DOHH2 (cell line): Measurements from ENCODE around the gene HDDC3.
"Not testable (repeated sequence)": the region's sequence is repeated elsewhere in the genome, so short reads cannot be mapped to it uniquely, and the experiment has no call there.

Source experiments
- H3F3A ChIP-seq: fragments of 200-600 bp; sonication (generic), shearing (Covaris generic); 2 replicates; pipeline ENCODE4 v1.6.0; 2016; ENCODE audit warnings: antibody characterized with exemption, mild to moderate bottlenecking; ENCODE audit not compliant: control insufficient read depth, insufficient read depth
- H3K27ac ChIP-seq: fragments of 200-600 bp; sonication (generic); 2 replicates; pipeline ENCODE4 v1.5.1; 2014; ENCODE audit warnings: low read depth, mild to moderate bottlenecking, low read length, moderate library complexity
- H3K27me3 ChIP-seq: fragments of 200-600 bp; sonication (generic); 2 replicates; pipeline ENCODE4 v1.6.1; 2014; ENCODE audit warnings: mild to moderate bottlenecking, low read length, mixed read lengths; ENCODE audit not compliant: control insufficient read depth
- H3K36me3 ChIP-seq: fragments of 200-600 bp; sonication (generic); 2 replicates; pipeline ENCODE4 v1.6.1; 2014; ENCODE audit warnings: mild to moderate bottlenecking, low read length, moderate library complexity, mixed read lengths; ENCODE audit not compliant: control insufficient read depth
- H3K4me1 ChIP-seq: fragments of 200-600 bp; sonication (generic); 2 replicates; pipeline ENCODE4 v1.6.1; 2014; ENCODE audit warnings: mild to moderate bottlenecking, low read length, mixed read lengths; ENCODE audit not compliant: control insufficient read depth
- H3K4me2 ChIP-seq: fragments of 200-600 bp; sonication (generic); 2 replicates; pipeline ENCODE4 v1.6.0; 2014; ENCODE audit warnings: mild to moderate bottlenecking, low read length, moderate library complexity
- H3K4me3 ChIP-seq: fragments of 200-600 bp; sonication (generic); 2 replicates; pipeline ENCODE4 v1.5.1; 2014; ENCODE audit warnings: mild to moderate bottlenecking, low read length, mixed read lengths
- H3K79me2 ChIP-seq: fragments of 200-600 bp; sonication (generic); 2 replicates; pipeline ENCODE4 v1.6.1; 2014; ENCODE audit warnings: mild to moderate bottlenecking, low read length, mixed read lengths; ENCODE audit not compliant: control insufficient read depth
- H3K9me2 ChIP-seq: fragments of 200-600 bp; sonication (generic); replicated peaks from 2 replicates; pipeline ENCODE4 v1.6.1; 2014; ENCODE audit warnings: mild to moderate bottlenecking, low read length, mixed read lengths; ENCODE audit not compliant: control insufficient read depth
- H3K9me3 ChIP-seq: fragments of 200-600 bp; sonication (generic); 2 replicates; pipeline ENCODE4 v1.6.1; 2014; ENCODE audit warnings: antibody characterized with exemption, low read length, mixed read lengths; ENCODE audit not compliant: control insufficient read depth, insufficient read depth
- H4K20me1 ChIP-seq: fragments of 200-600 bp; sonication (generic); 2 replicates; pipeline ENCODE4 v1.6.0; 2014; ENCODE audit warnings: low read depth, mild to moderate bottlenecking, antibody characterized with exemption, low read length, moderate library complexity; ENCODE audit not compliant: control insufficient read depth, insufficient read depth
- CTCF ChIP-seq: fragments of 200-600 bp; sonication (generic); IDR thresholded peaks from one replicate; pipeline ENCODE4 v1.5.1; 2014; ENCODE audit warnings: antibody characterized with exemption, mild to moderate bottlenecking, low read depth, low read length; ENCODE audit not compliant: poor library complexity, severe bottlenecking
- EZH2phosphoT487 ChIP-seq: fragments of 200-600 bp; sonication (generic); IDR thresholded peaks from 2 replicates; pipeline ENCODE4 v1.6.1; 2017; ENCODE audit warnings: borderline replicate concordance, mild to moderate bottlenecking, antibody characterized with exemption, low read length, moderate library complexity, mixed read lengths

The HDDC3 gene

GRCh38 chr15:90911302-90911623 is 21.1 kb downstream of the HDDC3 start:
- no peak overlapping the region for H3K4me3 ChIP-seq
- H3F3A ChIP-seq, result no peaks in the 10 kb centered on the region
- no peaks in the 10 kb centered on the region for H3K79me2 ChIP-seq
- H3K36me3 ChIP-seq, result peaks cover 93% of the 10 kb centered on the region
- TF ChIP-seq CTCF, result no peak
- no peak for TF ChIP-seq EZH2phosphoT487
- H3K27ac ChIP-seq, result no peak overlapping the region
- peaks cover 12% of the 10 kb centered on the region for H3K4me1 ChIP-seq
- H3K9me3 ChIP-seq, result no peaks in the 10 kb centered on the region
- H3K27me3 ChIP-seq, result no peaks in the 10 kb centered on the region
- H3K9me2 ChIP-seq, result no peaks in the 10 kb centered on the region
- no peak overlapping the region for H3K4me2 ChIP-seq
- no peaks in the 10 kb centered on the region for H4K20me1 ChIP-seq

- Histone ChIP-seq H3K9me3 (no peaks in the 10 kb centered on the region), H3K36me3 (peaks cover 93% of the 10 kb centered on the region), H3K79me2 (no peaks in the 10 kb centered on the region), H3F3A (no peaks in the 10 kb centered on the region), H3K9me2 (no peaks in the 10 kb centered on the region), H3K27ac (no peak overlapping the region), H3K4me2 (no peak overlapping the region), H4K20me1 (no peaks in the 10 kb centered on the region), H3K27me3 (no peaks in the 10 kb centered on the region), H3K4me3 (no peak overlapping the region), H3K4me1 (peaks cover 8% of the 10 kb centered on the region)
- no peak for TF ChIP-seq EZH2phosphoT487
- no peak for TF ChIP-seq CTCF
These were observed 21.7 kb downstream of the HDDC3 start for GRCh38 chr15:90910441-90911301.

- H3K4me1 ChIP-seq, result peaks cover 2% of the 10 kb centered on the region
- no peak for TF ChIP-seq EZH2phosphoT487
- no peak for TF ChIP-seq CTCF
These were observed 22.4 kb downstream of the HDDC3 start for GRCh38 chr15:90909976-90910375.

GRCh38 chr15:90909449-90909848 is 22.9 kb downstream of the HDDC3 start:
- not testable (repeated sequence) for H3K27me3 ChIP-seq, H3K4me1 ChIP-seq, H3F3A ChIP-seq, H3K4me3 ChIP-seq, H3K9me2 ChIP-seq, H3K4me2 ChIP-seq, H3K27ac ChIP-seq, H3K9me3 ChIP-seq, H4K20me1 ChIP-seq
- Histone ChIP-seq H3K36me3 (peaks cover 93% of the 10 kb centered on the region), H3K79me2 (peaks cover 11% of the 10 kb centered on the region)

More at GRCh38 chr15:90909976-90910375, 22.4 kb downstream of the HDDC3 start:
- H3K9me3 ChIP-seq, result no peaks in the 10 kb centered on the region
- no peak overlapping the region for H3K4me3 ChIP-seq
- no peaks in the 10 kb centered on the region for H3K27me3 ChIP-seq
- no peak overlapping the region for H3K27ac ChIP-seq
- peaks cover 93% of the 10 kb centered on the region for H3K36me3 ChIP-seq
- H3K79me2 ChIP-seq, result peaks cover 6% of the 10 kb centered on the region
- H4K20me1 ChIP-seq, result no peaks in the 10 kb centered on the region
- no peaks in the 10 kb centered on the region for H3K9me2 ChIP-seq
- H3F3A ChIP-seq, result no peaks in the 10 kb centered on the region
- no peak overlapping the region for H3K4me2 ChIP-seq
